NCI-H187 treated with DMSO at 0.1 percent for 48 hours (cell line): ENCODE measurements around the gene ACAA1.
"Not testable (repeated sequence)": the region's sequence is repeated elsewhere in the genome, so short reads cannot be mapped to it uniquely, and the experiment has no call there.

ENCODE experiments used
- DNase-seq: peaks from one replicate; lab custom pipeline; 2025; lab: John Stamatoyannopoulos, UW

Gene ACAA1

GRCh38 chr3:38136777-38137614 lies at the start of gene ACAA1:
TSS of gene ACAA1 (minus strand) at chr3:38137127. CDS start at chr3:38137035, 92 bp downstream.
- peak; percentile 85 for DNase-seq

GRCh38 chr3:38177181-38177580 lies 40.3 kb upstream of the ACAA1 start:
- DNase-seq, result no peak

- DNase-seq, result no peak
These were observed 37.0 kb upstream of the ACAA1 start for GRCh38 chr3:38173834-38174418.

GRCh38 chr3:38171622-38172021 lies 34.7 kb upstream of the ACAA1 start:
- DNase-seq, result no peak

GRCh38 chr3:38170722-38171121 lies 33.8 kb upstream of the ACAA1 start:
- DNase-seq, result no peak

GRCh38 chr3:38169027-38169317 lies 32.0 kb upstream of the ACAA1 start:
- DNase-seq, result no peak

GRCh38 chr3:38168151-38169026 lies 31.5 kb upstream of the ACAA1 start:
- DNase-seq, result no peak

GRCh38 chr3:38167591-38167990 lies 30.7 kb upstream of the ACAA1 start:
- no peak for DNase-seq

GRCh38 chr3:38165722-38166387 lies 28.9 kb upstream of the ACAA1 start:
- no peak for DNase-seq

GRCh38 chr3:38164952-38165721 lies 28.2 kb upstream of the ACAA1 start, which contains the start of gene OXSR1:
TSS of gene OXSR1 (plus strand) at chr3:38165537. CDS start at chr3:38165877, 340 bp downstream.
- DNase-seq, result peak; percentile 89

- no peak for DNase-seq
These were observed 27.7 kb upstream of the ACAA1 start for GRCh38 chr3:38164643-38164951.

GRCh38 chr3:38163841-38164642 lies 27.1 kb upstream of the ACAA1 start:
- DNase-seq, result no peak

GRCh38 chr3:38163117-38163840 lies 26.4 kb upstream of the ACAA1 start:
- no peak for DNase-seq

GRCh38 chr3:38160704-38161103 lies 23.8 kb upstream of the ACAA1 start:
- not testable (repeated sequence) for DNase-seq

GRCh38 chr3:38158472-38158871 lies 21.5 kb upstream of the ACAA1 start:
- DNase-seq, result no peak

GRCh38 chr3:38157595-38157994 lies 20.7 kb upstream of the ACAA1 start:
- no peak for DNase-seq

- DNase-seq, result no peak
These were observed 20.2 kb upstream of the ACAA1 start for GRCh38 chr3:38157117-38157516.

- no peak for DNase-seq
These were observed 18.9 kb upstream of the ACAA1 start for GRCh38 chr3:38155825-38156224.

- DNase-seq, result no peak
These were observed 17.8 kb upstream of the ACAA1 start for GRCh38 chr3:38154625-38155255.
